A375 (cell line): ENCODE results near the gene TUBB8. TPM values are rescaled to one million over a fixed set of nuclear protein-coding genes. Genes with fewer than 3 reads are reported as not detected.

Source experiments
- total RNA-seq: library from RNA; depleted of rRNA; stranded (reverse); fragments of >200 nt; shearing (Covaris generic); gene quantifications from 2 replicates; pipeline ENCODE4 v1.2.3, GENCODE V29; 2014; rRNA removed

TUBB8 gene
- not detected in 2 replicates for total RNA-seq

GRCh38 chr10:48996-49395, at the start of gene TUBB8:
TSS of gene TUBB8 (minus strand) at chr10:49296. CDS start at chr10:49238, 58 bp downstream.

Other genes starting within 250 kb of the TUBB8 start
- 25.1 and 41.7 TPM in 2 replicates for gene ZMYND11, start 86.2 kb upstream of the TUBB8 start, total RNA-seq